AG08396 (cell line): Measurements from ENCODE around the gene TCEA2.

Experiments
- DNase-seq: peaks from one replicate; pipeline ENCODE4 v3.0.0; 2012; ENCODE audit warnings: low spot score, mixed read lengths

TCEA2 gene

GRCh38 chr20:64095455-64095854, 32.5 kb downstream of the TCEA2 start:
- no peak for DNase-seq

GRCh38 chr20:64095927-64096326, 32.9 kb downstream of the TCEA2 start:
- DNase-seq = no peak

DNA sequence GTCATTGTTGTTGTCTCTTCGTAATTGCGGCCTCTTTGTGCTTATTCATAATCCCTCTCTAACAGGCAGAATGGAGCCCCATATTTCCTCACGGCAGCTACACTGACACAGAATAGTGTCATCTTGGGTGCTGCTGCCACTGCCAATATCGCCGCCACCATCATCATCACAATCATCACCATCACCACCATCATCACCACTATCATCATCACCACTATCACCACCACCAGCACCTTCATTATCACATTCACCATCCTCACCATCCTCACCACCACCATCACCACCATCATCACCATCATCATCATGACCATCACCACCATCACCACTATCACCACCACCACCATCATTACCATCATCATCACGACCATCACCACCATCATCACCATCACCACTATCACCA, 33.5 kb downstream of the TCEA2 start:
- DNase-seq = no peak

DNA sequence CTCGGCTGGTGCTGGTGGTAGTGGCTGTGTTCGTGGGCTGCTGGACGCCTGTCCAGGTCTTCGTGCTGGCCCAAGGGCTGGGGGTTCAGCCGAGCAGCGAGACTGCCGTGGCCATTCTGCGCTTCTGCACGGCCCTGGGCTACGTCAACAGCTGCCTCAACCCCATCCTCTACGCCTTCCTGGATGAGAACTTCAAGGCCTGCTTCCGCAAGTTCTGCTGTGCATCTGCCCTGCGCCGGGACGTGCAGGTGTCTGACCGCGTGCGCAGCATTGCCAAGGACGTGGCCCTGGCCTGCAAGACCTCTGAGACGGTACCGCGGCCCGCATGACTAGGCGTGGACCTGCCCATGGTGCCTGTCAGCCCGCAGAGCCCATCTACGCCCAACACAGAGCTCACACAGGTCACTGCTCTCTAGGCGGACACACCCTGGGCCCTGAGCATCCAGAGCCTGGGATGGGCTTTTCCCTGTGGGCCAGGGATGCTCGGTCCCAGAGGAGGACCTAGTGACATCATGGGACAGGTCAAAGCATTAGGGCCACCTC, 35.5 kb downstream of the TCEA2 start:
- DNase-seq = no peak

- DNase-seq = no peak
Measured at GRCh38 chr20:64099086-64099786, 36.2 kb downstream of the TCEA2 start.

- DNase-seq = no peak
Measured at GRCh38 chr20:64099880-64100565, 37.0 kb downstream of the TCEA2 start.

DNA sequence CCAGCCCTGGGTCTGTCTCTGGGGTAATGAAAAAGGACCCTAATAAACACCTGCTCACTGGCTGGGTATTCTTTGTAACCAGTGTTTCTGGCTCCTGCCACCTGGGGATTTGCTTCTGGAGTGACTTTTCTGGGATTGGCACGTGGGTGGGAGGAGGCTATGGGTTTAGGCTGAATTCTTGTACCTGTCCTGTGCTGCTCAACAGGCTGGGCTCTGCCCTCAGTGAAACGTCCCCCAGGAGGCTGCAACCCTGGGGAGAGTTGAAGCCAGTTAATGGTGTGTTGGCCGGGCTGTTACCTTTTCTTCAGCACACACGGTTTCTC, 37.5 kb downstream of the TCEA2 start:
- DNase-seq = no peak

- no peak for DNase-seq
Measured at GRCh38 chr20:64100946-64101688, 38.1 kb downstream of the TCEA2 start.

DNA sequence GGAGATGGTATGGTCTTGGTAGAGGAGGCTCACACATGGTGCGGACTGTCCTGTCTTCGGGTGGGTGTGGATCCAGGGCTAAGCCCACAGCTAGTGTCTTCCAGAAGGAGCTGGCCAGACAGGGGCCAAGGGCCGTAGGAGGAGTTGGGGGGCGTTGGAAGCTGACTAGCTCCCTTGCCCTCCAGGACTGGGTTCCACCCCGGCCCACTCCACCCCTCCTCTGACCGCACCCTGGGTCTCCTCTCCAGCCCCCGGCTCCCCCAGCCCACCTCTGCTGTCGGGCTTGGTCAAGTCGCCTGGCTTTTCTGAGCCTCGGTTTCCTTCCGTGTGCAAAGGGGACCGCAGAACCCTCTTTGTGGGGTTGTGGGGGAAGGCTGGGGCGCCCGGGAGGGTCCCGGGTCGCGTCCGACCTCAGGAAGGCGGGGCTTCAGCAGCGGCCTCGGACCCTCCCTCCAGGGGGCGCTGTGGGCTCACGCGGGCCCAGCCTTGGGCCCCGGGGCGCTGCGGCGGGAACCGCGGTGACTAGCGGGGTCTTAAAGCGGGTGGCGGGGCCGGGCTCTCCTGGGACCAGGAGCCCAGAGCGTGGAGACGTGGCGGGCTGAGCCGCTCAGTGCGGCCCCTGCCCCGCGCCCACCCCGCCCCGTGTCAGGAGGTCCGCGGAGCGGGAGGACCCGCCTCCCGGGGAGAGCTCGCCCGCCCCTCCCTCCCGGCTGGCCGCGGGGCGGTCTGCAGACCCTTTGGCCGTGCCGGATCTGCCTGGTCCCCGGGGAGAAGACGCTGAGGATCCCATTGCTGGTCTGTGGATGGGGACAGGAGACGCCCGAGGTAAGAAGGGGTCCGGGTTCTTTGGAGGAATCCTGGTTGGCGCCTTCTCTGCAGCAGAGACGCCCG, 39.0 kb downstream of the TCEA2 start:
- peak; percentile 64 for DNase-seq

DNA sequence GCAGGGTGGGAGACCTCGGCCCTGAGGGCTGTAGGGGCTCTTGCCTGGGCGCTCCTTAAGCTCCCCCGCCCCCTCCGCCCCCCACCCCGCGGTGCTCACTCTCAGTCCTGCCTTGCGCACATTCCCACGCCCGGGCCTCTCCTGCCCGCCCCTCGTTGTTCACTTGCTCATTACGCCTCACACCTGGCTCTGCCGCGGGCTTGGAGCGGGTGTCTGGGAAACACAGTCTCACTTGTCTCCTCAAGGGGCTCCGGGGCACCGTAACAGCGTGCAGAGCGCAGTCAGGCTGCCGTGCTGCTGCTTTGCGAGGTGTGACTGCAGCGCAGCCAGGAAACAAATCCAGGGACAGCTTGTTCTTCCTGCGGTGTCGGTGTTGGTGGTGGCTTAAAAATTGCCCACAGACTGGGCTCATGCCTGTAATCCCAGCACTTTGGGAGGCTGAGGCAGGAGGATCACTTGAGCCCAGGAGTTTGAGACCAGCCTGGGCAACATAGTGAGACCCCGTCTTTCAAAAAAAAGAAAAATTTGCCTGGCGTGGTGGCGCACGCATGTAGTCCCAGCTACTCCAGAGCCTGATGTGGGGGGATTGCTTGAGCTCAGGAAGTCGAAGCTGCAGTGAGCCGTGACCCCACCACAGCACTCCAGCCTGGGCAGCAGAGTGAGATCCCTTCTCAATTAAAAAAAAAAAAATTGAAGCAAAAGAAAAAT, 39.8 kb downstream of the TCEA2 start:
- no peak for DNase-seq

GRCh38 chr20:64103871-64104666, 41.1 kb downstream of the TCEA2 start:
- no peak for DNase-seq

- DNase-seq = no peak
Measured at GRCh38 chr20:64104667-64105451, 41.9 kb downstream of the TCEA2 start.

GRCh38 chr20:64105846-64106434, 42.9 kb downstream of the TCEA2 start:
- DNase-seq = no peak

DNA sequence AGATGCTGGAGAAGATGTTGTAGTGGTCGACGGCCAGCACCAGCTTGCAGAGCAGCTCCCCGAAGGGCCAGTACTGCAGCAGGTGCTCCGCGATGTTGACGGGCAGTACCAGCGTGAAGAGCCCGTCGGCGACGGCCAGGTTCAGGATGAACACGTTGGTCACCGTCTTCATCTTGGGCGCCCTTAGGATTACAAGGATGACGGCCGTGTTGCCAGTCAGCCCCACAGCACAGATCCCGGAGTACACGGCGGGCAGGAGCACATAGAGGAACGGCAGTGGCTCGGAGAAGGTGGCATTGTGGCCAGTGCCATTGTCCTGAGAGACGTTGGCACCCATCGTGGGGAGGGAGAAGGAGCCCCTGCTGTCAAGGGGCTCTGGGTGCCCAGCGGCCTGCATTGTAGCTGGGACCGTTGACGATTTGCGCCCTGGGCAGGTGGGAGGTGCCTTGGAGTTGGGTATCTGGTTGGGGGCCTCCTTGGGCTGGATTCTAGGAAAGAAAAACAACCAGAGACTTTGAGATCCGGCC, 43.5 kb downstream of the TCEA2 start:
- DNase-seq = no peak

GRCh38 chr20:64106981-64107735, 44.2 kb downstream of the TCEA2 start, which contains the start of gene NPBWR2:
Gene NPBWR2, minus strand, starts transcription at chr20:64107565. Its CDS starts 734 bp downstream, at chr20:64106831.
- DNase-seq = no peak

- no peak for DNase-seq
Measured at GRCh38 chr20:64107736-64108457, 44.9 kb downstream of the TCEA2 start.
